Measurements from ENCODE around the gene SPDEF.

- TF ChIP-seq CTCF (IDR thresholded peaks at IDR 0.05) (no peak), POLR2A (IDR thresholded peaks at IDR 0.05) (no peak)
Observed at GRCh38 chr6:34527751-34528670, 28.1 kb downstream of the SPDEF start.

Data from sigmoid colon (tissue), 3 donors.